Memory B cell (primary cell): Measurements from ENCODE around the gene ACTN1.

Experiments used
- ATAC-seq: fragments of 150-1000 bp; cut with Tn5 transposase; 2 replicates; pipeline ENCODE4 v1.10.0; 2021; ENCODE audit warnings: low read depth, mild to moderate bottlenecking, moderate library complexity
- DNase-seq, 2 donors: peaks; one replicate each; pipeline ENCODE4 v3.0.0; 2022; ENCODE audit warnings: low spot score in 2 of 2
- H3K27ac Mint-ChIP-seq: one replicate; pipeline ENCODE4 v1.8.0; 2022; ENCODE audit warnings: mild to moderate bottlenecking, moderate library complexity, mixed read lengths
- H3K27me3 Mint-ChIP-seq: one replicate; pipeline ENCODE4 v1.8.0; 2022; ENCODE audit warnings: mixed read lengths
- H3K36me3 Mint-ChIP-seq: one replicate; pipeline ENCODE4 v1.8.0; 2022; ENCODE audit warnings: mild to moderate bottlenecking, mixed read lengths
- H3K4me1 Mint-ChIP-seq: one replicate; pipeline ENCODE4 v1.8.0; 2022; ENCODE audit warnings: mixed read lengths
- H3K4me3 Mint-ChIP-seq: one replicate; pipeline ENCODE4 v1.8.0; 2022; ENCODE audit warnings: mild to moderate bottlenecking, moderate library complexity, mixed read lengths
- H3K9me3 Mint-ChIP-seq: one replicate; pipeline ENCODE4 v1.8.0; 2022; ENCODE audit warnings: mixed read lengths

Gene ACTN1

GRCh38 chr14:68936476-68936875 lies 42.6 kb downstream of the ACTN1 start:
- peaks cover 4% of the 10 kb centered on the region for H3K27me3 Mint-ChIP-seq
- no peak overlapping the region for H3K4me3 Mint-ChIP-seq
- H3K36me3 Mint-ChIP-seq: no peaks in the 10 kb centered on the region
- no peak overlapping the region for H3K27ac Mint-ChIP-seq
- H3K4me1 Mint-ChIP-seq: no peaks in the 10 kb centered on the region
- ATAC-seq (no peak), DNase-seq (no peak)
- no peaks in the 10 kb centered on the region for H3K9me3 Mint-ChIP-seq

- no peak overlapping the region for H3K4me3 Mint-ChIP-seq
- peaks cover 4% of the 10 kb centered on the region for H3K27me3 Mint-ChIP-seq
- H3K9me3 Mint-ChIP-seq: no peaks in the 10 kb centered on the region
- H3K27ac Mint-ChIP-seq: no peak overlapping the region
- no peaks in the 10 kb centered on the region for H3K4me1 Mint-ChIP-seq
- ATAC-seq (no peak), DNase-seq (no peak)
- H3K36me3 Mint-ChIP-seq: no peaks in the 10 kb centered on the region
Observed at GRCh38 chr14:68935761-68936214, 43.3 kb downstream of the ACTN1 start.

- ATAC-seq (no peak), DNase-seq (no peak)
- no peak overlapping the region for H3K4me3 Mint-ChIP-seq
- H3K27ac Mint-ChIP-seq: no peak overlapping the region
- H3K4me1 Mint-ChIP-seq: no peaks in the 10 kb centered on the region
- H3K9me3 Mint-ChIP-seq: no peaks in the 10 kb centered on the region
- no peaks in the 10 kb centered on the region for H3K36me3 Mint-ChIP-seq
- H3K27me3 Mint-ChIP-seq: peaks cover 11% of the 10 kb centered on the region
Observed at GRCh38 chr14:68934066-68934465, 45.0 kb downstream of the ACTN1 start.

GRCh38 chr14:68932686-68933085 lies 46.4 kb downstream of the ACTN1 start:
- Mint-ChIP-seq H3K36me3 (no peaks in the 10 kb centered on the region), H3K4me3 (no peak overlapping the region), H3K4me1 (no peaks in the 10 kb centered on the region), H3K9me3 (no peaks in the 10 kb centered on the region), H3K27me3 (peaks cover 18% of the 10 kb centered on the region), H3K27ac (no peak overlapping the region)
- no peak for DNase-seq
- ATAC-seq: no peak

GRCh38 chr14:68932231-68932630 lies 46.9 kb downstream of the ACTN1 start:
- Mint-ChIP-seq H3K9me3 (no peaks in the 10 kb centered on the region), H3K4me1 (no peaks in the 10 kb centered on the region), H3K36me3 (no peaks in the 10 kb centered on the region), H3K4me3 (no peak overlapping the region), H3K27ac (no peak overlapping the region), H3K27me3 (peaks cover 21% of the 10 kb centered on the region)
- ATAC-seq (no peak), DNase-seq (no peak)

GRCh38 chr14:68931474-68932051 lies 47.5 kb downstream of the ACTN1 start:
- H3K4me1 Mint-ChIP-seq: no peaks in the 10 kb centered on the region
- H3K27ac Mint-ChIP-seq: no peak overlapping the region
- no peak for ATAC-seq

GRCh38 chr14:68931063-68931462 lies 48.0 kb downstream of the ACTN1 start:
- H3K4me1 Mint-ChIP-seq: no peaks in the 10 kb centered on the region
- H3K27ac Mint-ChIP-seq: no peak overlapping the region
- DNase-seq: no peak
- peaks cover 3% of the 10 kb centered on the region for H3K9me3 Mint-ChIP-seq
- H3K36me3 Mint-ChIP-seq: peaks cover 3% of the 10 kb centered on the region
- no peak overlapping the region for H3K4me3 Mint-ChIP-seq
- no peak for ATAC-seq
- H3K27me3 Mint-ChIP-seq: peaks cover 25% of the 10 kb centered on the region

More at GRCh38 chr14:68931474-68932051, 47.5 kb downstream of the ACTN1 start:
- Mint-ChIP-seq H3K27me3 (peaks cover 23% of the 10 kb centered on the region), H3K9me3 (peaks cover 2% of the 10 kb centered on the region), H3K36me3 (peaks cover under 1% of the 10 kb centered on the region), H3K4me3 (no peak overlapping the region)
- no peak for DNase-seq

- Mint-ChIP-seq H3K36me3 (peaks cover 3% of the 10 kb centered on the region), H3K4me3 (no peak overlapping the region), H3K27me3 (peaks cover 25% of the 10 kb centered on the region), H3K4me1 (no peaks in the 10 kb centered on the region), H3K9me3 (peaks cover 7% of the 10 kb centered on the region), H3K27ac (no peak overlapping the region)
- ATAC-seq: no peak
- no peak for DNase-seq
Observed at GRCh38 chr14:68929623-68930307, 49.3 kb downstream of the ACTN1 start.

GRCh38 chr14:68928770-68929550 lies 50.1 kb downstream of the ACTN1 start:
- Mint-ChIP-seq H3K27me3 (peaks cover 28% of the 10 kb centered on the region), H3K9me3 (peaks cover 10% of the 10 kb centered on the region), H3K27ac (no peak overlapping the region), H3K4me1 (no peaks in the 10 kb centered on the region), H3K4me3 (no peak overlapping the region), H3K36me3 (peaks cover 3% of the 10 kb centered on the region)
- no peak for DNase-seq
- ATAC-seq: no peak

- H3K27ac Mint-ChIP-seq: no peak overlapping the region
- no peak for DNase-seq
- H3K27me3 Mint-ChIP-seq: peaks cover 31% of the 10 kb centered on the region
- H3K4me1 Mint-ChIP-seq: no peaks in the 10 kb centered on the region
- H3K36me3 Mint-ChIP-seq: peaks cover 3% of the 10 kb centered on the region
- no peak for ATAC-seq
- H3K9me3 Mint-ChIP-seq: peaks cover 10% of the 10 kb centered on the region
- no peak overlapping the region for H3K4me3 Mint-ChIP-seq
Observed at GRCh38 chr14:68927956-68928675, 51.0 kb downstream of the ACTN1 start.

- Mint-ChIP-seq H3K9me3 (peaks cover 10% of the 10 kb centered on the region), H3K36me3 (peaks cover 3% of the 10 kb centered on the region), H3K27me3 (peaks cover 32% of the 10 kb centered on the region), H3K27ac (no peak overlapping the region), H3K4me3 (no peak overlapping the region), H3K4me1 (no peaks in the 10 kb centered on the region)
- DNase-seq: no peak
- no peak for ATAC-seq
Observed at GRCh38 chr14:68927089-68927488, 52.0 kb downstream of the ACTN1 start.

- Mint-ChIP-seq H3K4me3 (no peak overlapping the region), H3K27ac (no peak overlapping the region), H3K4me1 (no peaks in the 10 kb centered on the region), H3K36me3 (peaks cover 3% of the 10 kb centered on the region), H3K27me3 (peaks cover 32% of the 10 kb centered on the region), H3K9me3 (peaks cover 10% of the 10 kb centered on the region)
- no peak for DNase-seq
- ATAC-seq: no peak
Observed at GRCh38 chr14:68926236-68926635, 52.9 kb downstream of the ACTN1 start.

GRCh38 chr14:68925373-68925772 lies 53.7 kb downstream of the ACTN1 start:
- H3K9me3 Mint-ChIP-seq: peaks cover 10% of the 10 kb centered on the region

More at GRCh38 chr14:68925373-68925772, 53.7 kb downstream of the ACTN1 start:
- Mint-ChIP-seq H3K4me3 (no peak overlapping the region), H3K27ac (no peak overlapping the region), H3K4me1 (no peaks in the 10 kb centered on the region), H3K36me3 (peaks cover 3% of the 10 kb centered on the region), H3K27me3 (peaks cover 33% of the 10 kb centered on the region)
- no peak for DNase-seq
- ATAC-seq: no peak
